ENCODE measurements around the gene FGGY.

- TF ChIP-seq ZNF785 (tag by site-specific recombination; IDR thresholded peaks at IDR 0.05) = no peak
- TF ChIP-seq ELK4 (IDR thresholded peaks at IDR 0.05; ENCODE audit: borderline replicate concordance, low read depth, low read length) = no peak
- no peak for TF ChIP-seq SCRT1 (tag by site-specific recombination; IDR thresholded peaks at IDR 0.05; ENCODE audit: borderline replicate concordance)
- TF ChIP-seq ZSCAN5A (tag by site-specific recombination; IDR thresholded peaks at IDR 0.05) = no peak
- no peak for TF ChIP-seq CTCF (tag by site-specific recombination; IDR thresholded peaks at IDR 0.05)
- TF ChIP-seq ATF2 (tag by site-specific recombination; IDR thresholded peaks at IDR 0.05; ENCODE audit: low read depth) = no peak
Observed at GRCh38 chr1:59415286-59415850, 118.5 kb downstream of the FGGY start.

Data from HEK293 (cell line).